Measurements from ENCODE around the gene TSPAN3. TPM values are rescaled to one million over a fixed set of nuclear protein-coding genes. Genes with fewer than 3 reads are reported as not detected.

TSPAN3 gene
- total and polyA plus RNA-seq, 4 experiments from 2014 or later = 13.3 to 35.9 (median 25.0) TPM

DNA sequence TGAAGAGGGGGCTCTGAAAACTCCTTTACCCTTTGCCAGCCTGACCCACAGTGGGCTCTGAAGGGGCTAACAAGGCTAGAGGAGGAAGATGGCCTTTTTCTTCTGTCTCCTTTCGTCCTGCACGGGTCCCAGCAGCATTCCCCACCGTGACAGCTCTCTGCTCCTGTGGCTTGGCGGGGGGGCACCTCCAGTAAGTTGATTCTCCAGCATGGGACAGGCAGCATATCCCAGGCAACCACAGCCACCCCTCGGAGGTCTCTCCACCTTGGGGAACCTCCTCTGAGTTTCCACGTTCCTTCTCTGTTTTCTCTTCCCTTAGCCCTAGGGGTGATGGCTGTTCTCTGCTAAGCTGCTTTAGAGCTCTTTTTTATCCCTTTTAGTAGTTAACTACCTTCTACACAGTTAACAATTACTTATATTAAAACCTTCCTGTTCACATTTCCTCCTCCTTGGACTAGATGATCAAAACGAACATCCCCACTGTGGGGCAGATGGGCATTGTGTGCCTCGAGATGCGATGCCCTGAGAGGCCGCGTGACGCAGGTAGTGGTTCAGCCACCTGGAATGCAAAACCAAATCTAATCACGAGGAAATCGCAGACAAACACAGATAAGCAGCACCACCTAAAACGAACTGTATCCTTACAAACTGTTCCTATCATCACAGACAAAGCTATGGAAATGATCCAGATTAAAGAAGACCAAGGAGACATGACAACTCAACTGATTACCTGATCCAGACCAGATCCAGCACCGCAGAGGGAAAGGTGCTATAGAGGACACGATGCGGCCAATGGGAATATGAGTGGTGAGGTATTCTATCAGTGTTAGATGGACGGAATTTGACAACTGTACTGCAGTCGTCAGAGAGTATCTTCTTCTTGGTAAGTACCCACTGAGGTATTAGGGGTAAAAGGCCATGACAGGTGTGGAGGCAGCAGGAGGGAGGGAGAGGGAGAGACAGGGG, 27.7 kb downstream of the TSPAN3 start:
- intact Hi-C loops (cut with micrococcal nuclease) = no loop called here
- no peaks in the 10 kb centered on the region for H3K27me3 Mint-ChIP-seq
- no peaks in the 10 kb centered on the region for H3K4me1 ChIP-seq (ENCODE audit: insufficient read depth, low read length)
- ChIA-PET POLR2A (ENCODE audit: partially characterized antibody) (interaction anchor here (1.2 to 2.5 kb wide), 2 partner anchors 9 to 48 kb away, joined by 3 to 9 read pairs; partner anchors contain the start of gene PSTPIP1), CTCF (ENCODE audit: partially characterized antibody) (no interaction called here)
- no peak overlapping the region for H3K27ac ChIP-seq (ENCODE audit: low read depth, low read length)
- no peak overlapping the region for H3K4me3 Mint-ChIP-seq
- H3K36me3 Mint-ChIP-seq = peaks cover 41 to 50% of the 10 kb centered on the region in 2 donors
- H3K9me3 ChIP-seq (ENCODE audit: control insufficient read depth in 1 of 2, low read length in 2 of 2) = no peaks in the 10 kb centered on the region
- H3K9me3 Mint-ChIP-seq = peaks cover 0 to 32% (median 4%) of the 10 kb centered on the region in 8 donors
- peaks cover 6% of the 10 kb centered on the region for H3K36me3 ChIP-seq (ENCODE audit: insufficient read depth, low read length)
- H3K4me1 Mint-ChIP-seq = peaks cover 1 to 11% (median 6%) of the 10 kb centered on the region in 4 donors
- no peaks in the 10 kb centered on the region for H3K27me3 ChIP-seq (ENCODE audit: insufficient read depth, low read length)
- H3K4me3 ChIP-seq (ENCODE audit: low read length in 2 of 2) = no peak overlapping the region
- peak overlapping the region in 6 of 7 donors; percentile 11 to 83 (median 58) for H3K27ac Mint-ChIP-seq
- DNase-seq = no peak

GRCh38 chr15:77042245-77042919, 28.5 kb downstream of the TSPAN3 start:
- no peak overlapping the region for H3K4me3 Mint-ChIP-seq

GRCh38 chr15:77040673-77041072, 30.2 kb downstream of the TSPAN3 start:
- Histone ChIP-seq H3K27ac (ENCODE audit: low read depth, low read length) (no peak overlapping the region), H3K4me3 (ENCODE audit: low read length in 2 of 2) (no peak overlapping the region), H3K4me1 (ENCODE audit: insufficient read depth, low read length) (no peaks in the 10 kb centered on the region), H3K9me3 (ENCODE audit: control insufficient read depth in 1 of 2, low read length in 2 of 2) (no peaks in the 10 kb centered on the region), H3K36me3 (ENCODE audit: insufficient read depth, low read length) (peaks cover 19% of the 10 kb centered on the region), H3K27me3 (ENCODE audit: insufficient read depth, low read length) (no peaks in the 10 kb centered on the region)
- POLR2A ChIA-PET (ENCODE audit: partially characterized antibody) = interaction anchor here (0.7 to 2.5 kb wide), 5 partner anchors 11 to 67 kb away, joined by 3 to 9 read pairs (median 4); partner anchors contain the start of gene PSTPIP1
- peak overlapping the region in 2 of 8 donors; percentile 5 to 11 for H3K4me3 Mint-ChIP-seq
- H3K36me3 Mint-ChIP-seq = peaks cover 42 to 51% of the 10 kb centered on the region in 2 donors
- CTCF ChIA-PET (ENCODE audit: partially characterized antibody) = interaction anchor here (0.7 to 1.3 kb wide), 3 partner anchors 10 to 1053 kb away, joined by 3 to 7 read pairs (median 5); no protein-coding TSS in a partner anchor
- peaks cover 1 to 13% (median 8%) of the 10 kb centered on the region in 4 donors for H3K4me1 Mint-ChIP-seq
- DNase-seq = no peak
- intact Hi-C loops (cut with micrococcal nuclease) = no loop called here
- peaks cover 0 to 46% (median 5%) of the 10 kb centered on the region in 8 donors for H3K9me3 Mint-ChIP-seq
- peak overlapping the region; percentile 6 to 92 (median 60) for H3K27ac Mint-ChIP-seq
- no peaks in the 10 kb centered on the region for H3K27me3 Mint-ChIP-seq

More at GRCh38 chr15:77042245-77042919, 28.5 kb downstream of the TSPAN3 start:
- no peak overlapping the region for H3K27ac ChIP-seq (ENCODE audit: low read depth, low read length)
- no peaks in the 10 kb centered on the region for H3K27me3 ChIP-seq (ENCODE audit: insufficient read depth, low read length)
- no peaks in the 10 kb centered on the region for H3K9me3 ChIP-seq (ENCODE audit: control insufficient read depth in 1 of 2, low read length in 2 of 2)
- peaks cover 7% of the 10 kb centered on the region for H3K36me3 ChIP-seq (ENCODE audit: insufficient read depth, low read length)
- H3K4me1 ChIP-seq (ENCODE audit: insufficient read depth, low read length) = no peaks in the 10 kb centered on the region
- Mint-ChIP-seq H3K4me1 (peaks cover 1 to 12% (median 8%) of the 10 kb centered on the region in 4 donors), H3K27ac (peak overlapping the region in 4 of 7 donors; percentile 12 to 82 (median 46)), H3K36me3 (peaks cover 41 to 50% of the 10 kb centered on the region in 2 donors), H3K9me3 (peaks cover 0 to 38% (median 5%) of the 10 kb centered on the region in 8 donors), H3K27me3 (no peaks in the 10 kb centered on the region)
- no peak overlapping the region for H3K4me3 ChIP-seq (ENCODE audit: low read length in 2 of 2)
- CTCF ChIA-PET (ENCODE audit: partially characterized antibody) = no interaction called here
- DNase-seq = no peak
- intact Hi-C loops (cut with micrococcal nuclease) = no loop called here
- POLR2A ChIA-PET (ENCODE audit: partially characterized antibody) = interaction anchor here (2.5 kb wide), 1 partner anchor 10 kb away, joined by 9 read pairs; no protein-coding TSS in a partner anchor

DNA sequence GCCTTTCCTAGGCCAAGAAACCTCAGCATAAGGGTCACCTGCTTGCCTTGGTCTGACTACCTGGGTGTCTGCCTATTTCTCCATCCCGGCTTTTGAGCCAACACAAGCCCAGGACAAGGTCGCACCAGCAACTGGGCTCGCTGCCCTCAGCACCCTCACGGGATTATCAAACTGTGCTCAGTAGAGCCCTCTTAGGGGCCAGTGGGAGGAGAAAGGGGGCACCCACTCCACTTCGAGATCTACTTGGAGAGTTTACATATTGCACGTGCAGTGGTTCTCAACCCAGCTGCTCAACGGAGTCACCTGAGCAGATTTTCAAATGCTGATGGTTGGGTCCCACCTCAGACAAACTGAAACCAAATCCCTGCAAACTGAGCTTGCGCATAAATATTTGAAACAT, 31.1 kb downstream of the TSPAN3 start:
- no peak for DNase-seq

DNA sequence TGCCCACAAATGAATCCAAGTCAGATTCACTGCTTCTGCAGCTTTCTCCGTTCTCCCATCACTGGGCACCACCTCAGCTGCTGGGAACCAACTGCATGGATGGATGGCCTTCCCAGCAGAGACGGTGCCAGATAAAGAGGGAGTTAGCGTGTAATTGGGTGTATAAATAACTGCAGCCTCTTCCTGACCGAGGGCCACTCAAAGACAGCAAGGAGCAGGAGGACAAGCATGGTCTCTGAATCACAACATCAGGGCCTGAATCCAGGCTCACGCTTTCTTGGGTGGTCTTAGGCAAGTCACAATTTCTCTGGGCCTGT, 31.7 kb downstream of the TSPAN3 start:
- DNase-seq = no peak
- Histone ChIP-seq H3K36me3 (ENCODE audit: insufficient read depth, low read length) (peaks cover 29% of the 10 kb centered on the region), H3K27ac (ENCODE audit: low read depth, low read length) (no peak overlapping the region), H3K4me1 (ENCODE audit: insufficient read depth, low read length) (no peaks in the 10 kb centered on the region), H3K4me3 (ENCODE audit: low read length in 2 of 2) (no peak overlapping the region), H3K9me3 (ENCODE audit: control insufficient read depth in 1 of 2, low read length in 2 of 2) (no peaks in the 10 kb centered on the region), H3K27me3 (ENCODE audit: insufficient read depth, low read length) (no peaks in the 10 kb centered on the region)
- peak overlapping the region in 2 of 7 donors; percentile 42 to 91 for H3K27ac Mint-ChIP-seq
- H3K4me3 Mint-ChIP-seq = no peak overlapping the region
- H3K36me3 Mint-ChIP-seq = peaks cover 29 to 52% of the 10 kb centered on the region in 2 donors
- H3K27me3 Mint-ChIP-seq = no peaks in the 10 kb centered on the region
- ChIA-PET CTCF (ENCODE audit: partially characterized antibody) (no interaction called here), POLR2A (ENCODE audit: partially characterized antibody) (no interaction called here)
- peaks cover 0 to 46% (median 5%) of the 10 kb centered on the region in 8 donors for H3K9me3 Mint-ChIP-seq
- intact Hi-C loops (cut with micrococcal nuclease) = no loop called here
- H3K4me1 Mint-ChIP-seq = peaks cover 1 to 13% (median 8%) of the 10 kb centered on the region in 4 donors

More for the DNA sequence above, 31.1 kb downstream of the TSPAN3 start:
- H3K4me3 Mint-ChIP-seq = no peak overlapping the region
- CTCF ChIA-PET (ENCODE audit: partially characterized antibody) = interaction anchor here (1.3 kb wide), 1 partner anchor 11 kb away, joined by 5 read pairs; no protein-coding TSS in a partner anchor
- H3K9me3 Mint-ChIP-seq = peaks cover 0 to 46% (median 5%) of the 10 kb centered on the region in 8 donors
- intact Hi-C loops (cut with micrococcal nuclease) = no loop called here
- no peaks in the 10 kb centered on the region for H3K9me3 ChIP-seq (ENCODE audit: control insufficient read depth in 1 of 2, low read length in 2 of 2)
- H3K4me1 Mint-ChIP-seq = peaks cover 1 to 13% (median 8%) of the 10 kb centered on the region in 4 donors
- H3K36me3 ChIP-seq (ENCODE audit: insufficient read depth, low read length) = peaks cover 27% of the 10 kb centered on the region
- H3K4me3 ChIP-seq (ENCODE audit: low read length in 2 of 2) = no peak overlapping the region
- H3K27ac Mint-ChIP-seq = peak overlapping the region in 1 of 7 donors; percentile 42
- no peaks in the 10 kb centered on the region for H3K4me1 ChIP-seq (ENCODE audit: insufficient read depth, low read length)
- no peak overlapping the region for H3K27ac ChIP-seq (ENCODE audit: low read depth, low read length)
- POLR2A ChIA-PET (ENCODE audit: partially characterized antibody) = interaction anchor here (1.0 to 1.3 kb wide), 2 partner anchors 21 to 45 kb away, joined by 3 to 4 read pairs; partner anchors contain the start of gene PSTPIP1
- H3K27me3 ChIP-seq (ENCODE audit: insufficient read depth, low read length) = no peaks in the 10 kb centered on the region
- H3K36me3 Mint-ChIP-seq = peaks cover 34 to 50% of the 10 kb centered on the region in 2 donors
- H3K27me3 Mint-ChIP-seq = no peaks in the 10 kb centered on the region

- H3K27me3 ChIP-seq (ENCODE audit: insufficient read depth, low read length) = no peaks in the 10 kb centered on the region
- no peaks in the 10 kb centered on the region for H3K4me1 ChIP-seq (ENCODE audit: insufficient read depth, low read length)
- Mint-ChIP-seq H3K27ac (peak overlapping the region in 3 of 7 donors; percentile 76 to 95 (median 91)), H3K27me3 (no peaks in the 10 kb centered on the region), H3K9me3 (peaks cover 0 to 46% (median 5%) of the 10 kb centered on the region in 8 donors), H3K36me3 (peaks cover 27 to 53% of the 10 kb centered on the region in 2 donors), H3K4me3 (peak overlapping the region in 1 of 8 donors; percentile 21), H3K4me1 (peaks cover 1 to 13% (median 7%) of the 10 kb centered on the region in 4 donors)
- DNase-seq = no peak
- no peak overlapping the region for H3K4me3 ChIP-seq (ENCODE audit: low read length in 2 of 2)
- no peaks in the 10 kb centered on the region for H3K9me3 ChIP-seq (ENCODE audit: control insufficient read depth in 1 of 2, low read length in 2 of 2)
- POLR2A ChIA-PET (ENCODE audit: partially characterized antibody) = interaction anchor here (1.7 to 1.9 kb wide), 2 partner anchors 8 to 25 kb away, joined by 5 to 7 read pairs; no protein-coding TSS in a partner anchor
- peaks cover 29% of the 10 kb centered on the region for H3K36me3 ChIP-seq (ENCODE audit: insufficient read depth, low read length)
- H3K27ac ChIP-seq (ENCODE audit: low read depth, low read length) = no peak overlapping the region
- intact Hi-C loops (cut with micrococcal nuclease) = no loop called here
- CTCF ChIA-PET (ENCODE audit: partially characterized antibody) = no interaction called here
These were observed 32.3 kb downstream of the TSPAN3 start for GRCh38 chr15:77038312-77039216.

Data from CD4-positive, alpha-beta memory T cell (primary cell).